ENCODE measurements around the gene LPAR2.

Gene LPAR2

GRCh38 chr19:19595171-19595701, 32.8 kb downstream of the LPAR2 start:
- DNase-seq (ENCODE audit: low read depth): peak; percentile 31

DNA sequence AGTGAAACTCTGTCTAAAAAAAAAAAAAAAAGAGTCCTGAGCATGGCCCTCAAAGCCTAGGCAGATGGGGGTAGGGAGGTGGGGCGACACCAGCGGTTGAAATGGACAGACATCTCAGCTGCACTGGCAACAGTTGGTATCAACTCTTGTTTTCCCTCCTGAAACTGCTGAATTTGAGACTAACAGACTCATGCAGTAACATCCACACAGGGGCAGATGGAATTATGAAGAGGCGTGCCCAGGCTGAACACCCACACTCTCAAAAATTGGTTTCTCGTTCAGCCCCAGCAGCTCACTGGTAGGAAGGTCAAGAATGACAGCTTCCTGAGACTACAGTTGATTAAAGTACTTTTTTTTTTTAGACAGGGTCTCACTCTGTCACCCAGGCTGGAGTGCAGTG, 33.6 kb downstream of the LPAR2 start:
- no peak for DNase-seq (ENCODE audit: low read depth)

GRCh38 chr19:19592690-19593089, 35.3 kb downstream of the LPAR2 start:
- DNase-seq (ENCODE audit: low read depth): no peak

DNA sequence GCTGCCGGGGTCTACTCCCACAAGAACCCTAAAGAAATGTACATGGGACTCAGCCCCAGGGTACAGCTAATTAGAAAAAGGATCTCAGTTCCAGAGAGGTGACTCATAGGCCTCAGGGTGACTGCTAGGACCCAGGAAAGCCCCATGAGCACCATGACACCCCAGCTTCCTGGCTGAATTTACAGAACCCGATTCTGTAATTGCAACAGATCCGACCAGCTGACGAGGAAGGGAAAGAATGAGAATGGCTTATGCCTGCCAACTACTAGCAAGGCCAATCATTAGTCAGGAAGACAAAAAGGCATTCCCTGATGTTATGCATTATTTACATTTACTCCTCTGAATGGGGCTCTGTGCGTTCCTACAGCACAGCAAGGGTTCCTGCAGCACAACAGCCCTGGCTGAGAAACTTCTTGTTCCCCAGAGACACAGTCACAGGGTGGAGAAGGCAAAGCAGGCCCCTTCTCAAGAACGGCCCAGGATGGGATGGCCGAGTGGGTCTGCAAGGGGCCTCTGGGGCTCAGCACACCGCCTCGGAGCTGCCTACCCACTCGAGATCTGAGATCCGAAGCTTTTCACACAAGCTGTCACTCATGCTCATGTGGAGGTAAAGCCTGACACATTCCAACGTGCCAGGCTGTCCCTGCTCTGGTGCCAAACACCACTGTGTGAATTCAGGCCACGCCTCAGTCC, 36.7 kb downstream of the LPAR2 start:
- DNase-seq (ENCODE audit: low read depth): peak; percentile 95

- DNase-seq (ENCODE audit: low read depth): no peak
These were observed 39.5 kb downstream of the LPAR2 start for GRCh38 chr19:19588546-19588945.

DNA sequence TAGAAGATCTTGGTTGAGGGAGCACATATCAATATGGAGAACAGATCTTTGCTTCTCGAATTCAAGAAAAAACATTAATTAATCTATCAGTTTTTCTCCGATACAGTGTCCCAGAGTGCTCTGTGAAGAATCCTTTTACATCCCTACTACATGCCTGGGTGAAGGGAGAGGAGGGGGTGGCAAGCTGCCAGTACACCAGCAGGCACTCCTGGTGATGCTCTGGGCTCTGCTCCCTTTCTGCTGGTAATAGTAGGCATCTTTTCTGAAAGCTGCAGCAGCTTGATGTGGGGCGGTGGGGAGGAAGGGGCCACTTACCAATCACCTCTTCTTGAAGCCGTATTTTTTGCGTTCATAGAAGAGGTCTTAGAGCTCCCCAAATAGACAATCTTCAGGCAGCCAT, 40.2 kb downstream of the LPAR2 start:
- DNase-seq (ENCODE audit: low read depth): no peak

GRCh38 chr19:19584356-19584755, 43.7 kb downstream of the LPAR2 start:
- DNase-seq (ENCODE audit: low read depth): no peak

DNA sequence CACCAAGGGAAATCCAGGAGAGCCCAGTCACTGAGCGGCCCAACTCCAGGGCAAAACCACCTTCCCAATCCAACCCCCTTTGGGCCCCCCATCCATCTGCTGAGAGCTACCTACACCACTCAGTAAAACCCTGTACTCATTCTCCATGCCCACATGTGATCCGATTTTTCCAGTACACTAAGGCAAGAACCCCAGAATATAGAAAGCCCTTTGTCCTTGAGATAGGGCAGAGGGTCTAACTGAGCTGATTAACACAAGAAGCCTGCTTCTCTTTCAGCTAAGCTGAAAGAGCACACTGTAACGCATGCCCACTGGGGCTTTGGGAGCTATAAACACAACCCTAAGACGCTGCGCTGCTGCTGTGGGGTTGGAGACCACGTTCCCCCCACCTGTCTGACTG, 45.5 kb downstream of the LPAR2 start:
- DNase-seq (ENCODE audit: low read depth): no peak

DNA sequence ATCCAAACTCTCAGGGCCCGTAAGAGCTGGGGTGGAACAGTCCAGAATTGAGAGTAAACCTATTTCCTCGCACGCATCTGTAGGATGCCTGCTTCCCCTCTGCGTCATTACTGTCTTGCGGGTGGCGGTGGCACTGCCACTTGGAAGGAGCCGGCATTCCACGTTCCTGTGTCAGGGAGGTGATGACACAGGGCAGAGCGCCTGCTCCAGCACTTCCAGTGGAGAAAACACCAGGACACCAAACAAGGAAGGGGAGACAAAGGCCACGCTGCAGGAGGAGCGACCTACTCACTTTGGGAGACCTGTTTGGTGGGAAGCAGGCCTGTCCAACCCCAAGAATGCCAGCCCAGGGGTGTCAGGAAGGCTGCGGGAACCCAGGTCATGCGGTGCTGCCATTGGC, 46.6 kb downstream of the LPAR2 start:
- no peak for DNase-seq (ENCODE audit: low read depth)

DNA sequence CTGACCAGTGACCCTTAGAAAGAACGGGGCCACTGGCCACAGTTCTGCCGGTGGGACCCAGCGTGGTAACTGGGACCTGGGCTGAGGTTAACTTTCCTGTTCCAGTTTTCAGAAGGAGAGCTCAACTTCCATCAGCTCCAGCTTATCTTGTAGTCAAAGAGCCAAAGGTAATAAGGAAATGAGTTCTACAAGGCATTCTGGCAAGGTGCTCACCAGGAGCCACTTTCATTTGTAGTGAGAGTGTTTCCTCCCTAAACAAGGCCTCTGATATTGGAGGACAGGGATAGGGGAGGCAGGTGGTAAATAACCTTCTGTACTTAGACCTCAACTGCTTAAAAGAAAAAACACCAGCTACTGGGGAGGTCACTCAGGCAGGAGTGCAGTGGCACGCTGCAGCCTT, 47.6 kb downstream of the LPAR2 start:
- no peak for DNase-seq (ENCODE audit: low read depth)

DNA sequence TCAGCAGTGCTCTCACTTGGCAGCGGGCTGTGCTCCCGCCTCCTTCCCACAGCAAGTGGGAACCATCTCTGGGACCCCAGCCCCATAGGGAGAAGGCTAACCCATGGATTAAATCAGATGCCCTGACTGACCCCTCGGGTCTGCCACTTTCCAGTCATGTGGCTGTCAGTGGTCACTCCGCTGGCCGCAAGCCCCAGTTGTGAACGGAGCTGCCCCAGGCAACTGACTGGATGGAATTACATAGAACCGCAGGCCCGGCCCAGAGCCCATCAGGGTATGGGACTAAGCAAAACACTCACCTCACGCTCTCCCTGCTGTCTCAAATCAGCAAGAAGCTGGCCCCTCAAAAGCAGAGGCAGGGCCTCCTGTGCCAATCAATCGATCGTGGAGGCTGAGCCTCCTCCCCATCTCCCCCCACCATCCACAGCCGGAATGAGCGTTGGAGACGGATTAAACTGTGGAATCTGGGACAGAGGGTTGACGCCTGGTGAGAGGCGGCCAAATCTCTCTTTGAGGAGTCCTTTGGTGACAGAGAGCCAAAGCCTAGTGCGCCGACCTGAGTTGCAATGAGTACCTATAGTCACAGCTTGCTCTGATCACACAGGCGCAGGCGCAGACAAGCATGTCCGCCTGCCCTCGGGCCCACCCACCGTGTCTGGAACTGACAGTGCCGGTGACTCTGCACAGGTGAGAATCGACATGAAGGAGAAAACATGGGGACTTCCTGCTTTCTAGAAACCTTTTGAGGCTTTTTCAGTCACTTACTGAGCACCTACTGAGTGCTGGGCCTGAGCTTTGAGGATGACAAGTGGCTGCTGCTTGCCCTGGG, 48.3 kb downstream of the LPAR2 start:
- no peak for DNase-seq (ENCODE audit: low read depth)

- no peak for DNase-seq (ENCODE audit: low read depth)
These were observed 49.8 kb downstream of the LPAR2 start for GRCh38 chr19:19578252-19578651.

DNA sequence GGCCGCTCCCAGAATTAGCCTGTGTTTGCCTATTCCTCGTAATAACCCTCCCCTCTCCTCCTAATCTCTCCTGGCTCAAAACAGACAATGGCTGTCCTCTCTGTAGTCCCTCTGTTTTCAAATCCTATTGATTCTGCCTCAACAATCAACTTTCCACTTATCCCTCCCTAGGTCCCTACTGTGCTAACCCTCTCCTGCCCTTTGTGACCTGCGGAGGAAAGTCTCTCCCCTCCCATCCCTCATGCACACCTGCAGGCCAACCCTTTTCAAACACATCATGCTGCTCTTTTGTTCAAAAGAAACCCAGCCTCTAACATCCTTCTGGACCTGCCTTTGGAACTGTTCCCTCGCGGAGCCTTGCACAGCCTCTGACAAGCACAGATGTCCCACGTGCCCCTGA, 52.6 kb downstream of the LPAR2 start:
- DNase-seq (ENCODE audit: low read depth): no peak

Measured in stromal cell of bone marrow (primary cell).